GM12878 (cell line): ENCODE data around the gene RUNX3.

Experiments
- CEBPB ChIP-seq, 2 experiments: fragments of 150-350 bp in 1 of 2; IDR thresholded peaks; 2 replicates each; pipeline ENCODE4 v1.6.1; 2012 to 2014; ENCODE audit warnings: low read depth in 2 of 2, low read length in 2 of 2, borderline replicate concordance in 1 of 2, inconsistent platforms in 1 of 2
- EP300 ChIP-seq, 2 experiments: fragments of 150-350 bp in 1 of 2; IDR thresholded peaks; 2 replicates each; pipeline ENCODE4 v1.6.1; 2011 to 2012; ENCODE audit warnings: low read depth in 2 of 2, low read length in 2 of 2, borderline replicate concordance in 1 of 2, improper control_type of control experiment in 1 of 2, inconsistent platforms in 1 of 2; ENCODE audit not compliant: control insufficient read depth in 1 of 2
- EZH2 ChIP-seq: IDR thresholded peaks from 2 replicates; pipeline ENCODE4 v1.6.1; 2012; ENCODE audit warnings: low read depth, mild to moderate bottlenecking, control low read depth, inconsistent platforms, low read length, borderline replicate concordance; ENCODE audit not compliant: control insufficient read depth
- HCFC1 ChIP-seq: fragments of 150-350 bp; IDR thresholded peaks from 2 replicates; pipeline ENCODE4 v1.6.1; 2014; ENCODE audit warnings: low read length
- MAX ChIP-seq: IDR thresholded peaks from 2 replicates; pipeline ENCODE4 v1.6.1; 2012; ENCODE audit warnings: low read depth, low read length, improper control_type of control experiment
- POLR2AphosphoS2 ChIP-seq: IDR thresholded peaks from 2 replicates; pipeline ENCODE4 v1.6.1; 2011; ENCODE audit warnings: low read depth, mild to moderate bottlenecking, low read length, improper control_type of control experiment, moderate library complexity
- ZNF274 ChIP-seq: IDR thresholded peaks from one replicate; pipeline ENCODE4 v1.8.0; 2011; ENCODE audit not compliant: insufficient read length, insufficient read depth

DNA sequence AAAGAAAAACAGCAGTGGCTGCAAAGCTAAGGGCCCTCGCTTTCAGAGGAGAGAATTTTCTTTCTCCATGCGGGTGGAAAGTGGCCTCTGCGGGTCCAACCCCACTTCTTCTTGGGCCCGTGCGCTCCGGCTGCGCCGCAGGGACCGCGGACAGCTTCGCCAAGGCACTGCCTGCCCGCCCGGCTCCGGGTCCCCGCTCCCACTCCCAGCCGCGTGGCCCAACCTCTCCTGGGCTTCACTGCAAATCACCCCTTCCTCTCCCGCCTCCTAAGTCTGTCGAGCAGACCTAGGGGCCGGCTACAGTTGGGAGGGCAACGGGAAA lies 1.0 kb upstream of the RUNX3 start:
- no peak for TF ChIP-seq HCFC1
- no peak for TF ChIP-seq ZNF274
- no peak for TF ChIP-seq EZH2
- no peak for TF ChIP-seq CEBPB (IDR thresholded peaks at IDR 0.05; ENCODE audit: borderline replicate concordance in 1 of 2, low read depth in 2 of 2, low read length in 2 of 2)
- TF ChIP-seq POLR2AphosphoS2: no peak
- no peak for TF ChIP-seq MAX
- TF ChIP-seq EP300 (IDR thresholded peaks at IDR 0.05; ENCODE audit: borderline replicate concordance in 1 of 2, control insufficient read depth in 1 of 2, low read depth in 2 of 2, low read length in 2 of 2): no peak
